Effector CD4-positive, alpha-beta T cell (primary cell): ENCODE results near the gene TGFBR3.
"Not testable (repeated sequence)": the region's sequence is repeated elsewhere in the genome, so short reads cannot be mapped to it uniquely, and the experiment has no call there.

Source experiments
- DNase-seq: peaks from one replicate; pipeline ENCODE4 v3.0.0-alpha.2; 2020

The TGFBR3 gene

GRCh38 chr1:91846007-91846638 lies 39.8 kb downstream of the TGFBR3 start:
- DNase-seq: no peak

DNA sequence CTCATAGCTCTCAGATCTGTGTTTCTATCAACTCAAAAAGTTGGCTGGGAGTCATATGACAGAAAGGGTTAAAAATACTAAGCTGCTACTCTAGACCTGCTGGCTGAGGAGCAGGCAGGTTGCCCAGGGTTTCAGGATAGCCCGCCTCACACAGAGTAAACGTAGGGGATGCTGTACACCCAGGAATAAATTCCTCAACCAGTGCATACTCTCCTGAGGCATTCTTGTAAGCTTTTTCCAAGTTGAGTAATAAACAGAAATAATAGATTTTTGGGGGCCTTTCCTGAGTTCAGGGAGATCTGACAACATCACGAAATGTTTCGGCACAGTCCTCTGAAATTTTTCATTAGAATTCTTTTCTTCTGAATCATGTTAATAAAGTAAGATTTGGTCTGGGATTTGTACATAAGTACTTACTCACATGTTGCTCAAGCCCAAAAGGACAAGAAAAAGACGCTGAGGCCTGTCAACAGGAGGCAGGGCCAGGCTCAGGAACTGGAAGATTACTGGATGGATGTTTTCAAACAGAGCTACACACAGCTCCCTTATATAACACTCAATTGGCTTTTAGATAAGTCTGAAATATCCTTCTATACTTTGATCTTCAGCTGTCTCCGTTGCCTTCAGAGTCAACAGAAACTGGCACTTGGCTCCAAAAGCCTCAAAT lies 41.0 kb downstream of the TGFBR3 start:
- DNase-seq: no peak

- no peak for DNase-seq
Observed at GRCh38 chr1:91843843-91844242, 42.1 kb downstream of the TGFBR3 start.

GRCh38 chr1:91842563-91842962 lies 43.4 kb downstream of the TGFBR3 start:
- DNase-seq: no peak

- DNase-seq: no peak
Observed at GRCh38 chr1:91842056-91842455, 43.9 kb downstream of the TGFBR3 start.

DNA sequence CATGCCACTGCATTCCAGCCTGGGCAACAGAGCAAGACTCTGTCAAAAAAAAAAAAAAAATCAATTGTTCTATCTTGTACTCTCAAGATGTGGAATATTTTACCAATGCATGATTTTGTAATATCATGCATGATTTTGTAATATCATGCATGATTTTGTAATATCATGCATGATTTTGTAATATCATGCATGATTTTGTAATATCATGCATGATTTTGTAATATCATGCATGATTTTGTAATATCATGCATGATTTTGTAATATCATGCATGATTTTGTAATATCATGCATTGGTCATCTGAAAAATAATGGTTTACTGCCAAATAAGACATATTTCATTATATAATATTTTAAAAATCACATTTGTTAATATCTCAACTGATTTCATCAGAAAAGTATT lies 45.7 kb downstream of the TGFBR3 start:
- DNase-seq: not testable (repeated sequence)

GRCh38 chr1:91836331-91837040 lies 49.5 kb downstream of the TGFBR3 start:
- DNase-seq: no peak

GRCh38 chr1:91835087-91835521 lies 50.8 kb downstream of the TGFBR3 start:
- DNase-seq: no peak

DNA sequence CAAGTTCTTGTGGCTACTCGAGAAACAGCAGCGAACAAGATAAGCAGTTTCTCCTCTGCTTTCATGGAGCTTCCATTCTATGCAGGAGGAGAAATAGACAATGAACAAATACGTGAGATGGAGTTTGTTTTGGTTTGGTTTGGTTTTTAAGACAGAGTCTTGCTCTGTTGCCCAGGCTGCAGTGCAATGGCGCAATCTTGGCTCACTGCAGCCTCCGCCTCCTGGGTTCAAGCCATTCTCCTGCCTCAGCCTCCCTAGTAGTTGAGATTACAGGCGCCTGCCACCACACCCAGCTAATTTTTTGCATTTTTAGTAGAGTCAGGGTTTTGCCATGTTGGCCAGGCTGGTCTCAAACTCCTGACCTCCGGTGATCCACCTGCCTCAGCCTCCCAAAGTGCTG lies 51.4 kb downstream of the TGFBR3 start:
- DNase-seq: not testable (repeated sequence)

GRCh38 chr1:91833946-91834345 lies 52.0 kb downstream of the TGFBR3 start:
- no peak for DNase-seq

DNA sequence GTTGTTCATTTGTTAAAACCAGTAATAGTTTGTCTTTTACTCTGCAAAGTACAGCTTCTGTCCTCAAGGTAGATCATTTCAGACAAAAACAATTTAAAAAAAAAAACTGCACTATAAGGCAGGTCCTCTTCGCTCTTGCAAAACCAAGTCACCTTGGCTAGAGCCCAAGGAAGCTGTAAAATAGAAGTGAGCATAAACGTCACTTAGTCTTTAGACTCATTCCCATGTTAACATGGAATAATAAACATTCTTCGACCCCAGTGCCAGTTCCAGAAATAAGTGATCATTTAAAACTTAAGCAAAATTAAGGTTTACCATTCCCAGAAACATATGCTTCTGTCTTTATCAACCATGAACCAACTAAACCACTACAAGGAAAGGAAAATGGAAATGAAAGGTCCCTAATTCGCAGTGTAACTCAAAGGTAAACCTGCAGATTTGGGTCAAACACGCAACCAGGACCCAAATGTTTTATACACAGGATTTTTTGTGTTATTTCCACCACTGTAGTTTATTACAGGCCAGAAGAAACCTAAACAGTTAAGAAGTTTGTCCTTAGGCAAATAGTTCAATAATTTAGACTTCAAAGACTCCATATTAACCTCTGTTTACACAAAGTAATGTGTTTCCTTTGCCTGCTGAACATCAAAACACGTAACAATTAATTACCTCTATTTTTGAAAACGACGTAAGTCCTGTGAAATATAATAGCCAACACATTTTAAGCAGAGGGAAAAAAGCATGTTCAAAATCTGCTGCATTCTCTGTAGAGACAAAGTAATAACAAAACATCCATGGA lies 54.6 kb downstream of the TGFBR3 start:
- DNase-seq: no peak

GRCh38 chr1:91830242-91831131 lies 55.5 kb downstream of the TGFBR3 start:
- DNase-seq: no peak

DNA sequence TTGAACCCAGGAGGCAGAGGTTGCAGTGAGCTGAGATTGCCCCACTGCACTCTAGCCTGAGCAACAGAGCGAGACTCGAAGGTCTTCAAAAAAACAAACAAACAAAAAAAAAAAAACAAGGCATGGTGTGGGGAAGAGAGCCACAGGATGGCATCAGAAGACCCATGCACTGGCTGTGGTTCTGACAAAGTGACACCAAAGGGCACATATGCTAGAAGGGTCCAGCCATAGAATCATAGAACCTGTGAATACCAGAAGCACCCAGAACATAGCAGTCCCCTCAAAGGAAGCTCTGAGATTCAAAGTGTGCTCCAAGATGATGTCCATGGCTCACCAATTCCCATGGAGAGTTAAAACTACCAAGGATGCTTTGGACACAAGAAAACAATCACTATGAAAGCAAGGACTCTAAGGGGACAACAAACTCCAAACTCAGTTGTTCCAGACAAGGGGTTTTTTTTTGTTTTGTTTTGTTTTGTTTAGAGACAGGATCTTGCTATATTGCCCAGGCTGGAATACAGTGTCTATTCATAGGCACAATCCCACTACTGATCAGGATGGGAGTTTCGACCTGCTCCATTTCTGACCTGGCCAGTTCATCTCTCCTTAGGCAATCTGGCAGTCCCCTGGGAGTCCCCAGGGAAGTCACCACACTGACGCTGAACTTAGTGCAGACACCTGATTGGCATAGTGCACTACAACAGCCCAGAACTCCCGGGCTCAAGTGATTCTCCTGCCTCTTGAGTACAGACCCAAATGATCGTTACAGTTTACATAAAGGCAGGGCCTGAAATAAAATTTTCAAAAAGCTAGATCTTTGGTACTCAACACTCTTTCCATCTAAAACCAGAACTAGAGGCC lies 56.4 kb downstream of the TGFBR3 start:
- no peak for DNase-seq

DNA sequence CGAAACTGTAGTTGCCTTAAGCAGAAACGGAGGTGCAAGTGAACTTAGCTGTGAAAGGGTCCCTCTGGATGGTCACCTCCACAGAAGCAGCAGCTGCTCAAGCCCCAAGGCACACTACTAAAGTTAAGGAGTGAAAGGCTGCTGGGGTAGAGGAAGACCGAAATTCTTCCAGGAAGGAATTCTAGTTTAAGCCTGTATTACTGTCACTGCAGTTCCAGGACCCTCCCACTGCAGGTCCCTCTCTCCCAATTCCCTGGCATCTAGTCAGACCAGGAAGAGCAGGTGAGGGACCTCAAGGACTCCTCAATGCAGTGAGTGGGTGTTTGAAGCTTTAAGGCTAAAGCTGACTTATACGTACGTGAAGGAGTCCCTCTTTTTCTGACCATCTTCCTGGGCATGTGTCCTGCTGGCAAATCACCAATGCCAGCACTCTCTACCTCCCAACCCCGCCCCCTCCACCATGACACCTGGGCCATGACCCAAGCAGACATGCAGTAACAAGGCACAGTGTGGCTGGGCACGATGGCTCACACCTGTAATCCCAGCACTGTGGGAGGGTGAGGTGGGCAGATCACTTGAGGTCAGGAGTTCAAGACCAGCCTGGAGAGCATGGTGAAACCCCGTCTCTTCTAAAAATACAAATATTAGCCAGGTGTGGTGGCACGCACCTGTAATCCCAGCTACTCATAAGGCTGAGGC lies 57.2 kb downstream of the TGFBR3 start:
- no peak for DNase-seq

DNA sequence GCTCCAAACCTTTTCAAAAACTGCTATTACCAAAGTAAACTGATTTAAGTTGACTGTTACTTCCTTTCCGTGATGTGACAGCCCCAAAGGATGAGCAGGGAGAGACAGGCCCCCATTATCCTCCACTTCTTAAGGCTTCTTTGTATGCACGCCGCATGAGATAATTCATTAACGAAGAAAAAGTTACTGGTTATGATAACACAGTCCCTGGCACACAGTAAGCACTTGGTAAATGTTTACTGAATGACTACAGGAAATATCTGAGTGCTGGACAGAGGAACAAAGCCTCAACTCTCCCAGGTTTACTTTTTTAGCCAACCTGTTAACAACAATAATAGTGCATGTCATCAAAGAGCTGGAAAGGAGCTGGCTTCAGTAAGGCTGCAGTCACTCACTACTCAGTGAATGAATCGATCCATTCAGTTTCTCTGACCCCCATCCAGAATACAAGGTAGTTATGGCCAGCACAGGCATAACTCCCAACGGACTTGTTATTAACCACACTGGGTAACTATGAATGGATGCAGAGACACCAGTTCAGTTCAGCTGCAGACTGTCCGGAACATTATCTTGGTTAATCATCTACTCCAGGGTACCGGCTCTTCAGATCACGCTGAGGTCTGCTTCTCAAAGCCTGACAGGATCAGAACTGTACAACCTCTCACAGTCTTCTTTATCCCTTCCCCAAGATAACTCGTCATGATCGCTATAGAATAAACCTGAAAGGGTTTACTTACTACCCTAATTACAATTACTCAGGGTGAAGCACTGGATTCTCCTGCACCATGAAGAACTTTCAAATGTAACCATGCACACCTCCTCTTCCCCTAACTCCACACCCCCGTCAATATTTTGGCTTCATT lies 58.3 kb downstream of the TGFBR3 start:
- DNase-seq: no peak

DNA sequence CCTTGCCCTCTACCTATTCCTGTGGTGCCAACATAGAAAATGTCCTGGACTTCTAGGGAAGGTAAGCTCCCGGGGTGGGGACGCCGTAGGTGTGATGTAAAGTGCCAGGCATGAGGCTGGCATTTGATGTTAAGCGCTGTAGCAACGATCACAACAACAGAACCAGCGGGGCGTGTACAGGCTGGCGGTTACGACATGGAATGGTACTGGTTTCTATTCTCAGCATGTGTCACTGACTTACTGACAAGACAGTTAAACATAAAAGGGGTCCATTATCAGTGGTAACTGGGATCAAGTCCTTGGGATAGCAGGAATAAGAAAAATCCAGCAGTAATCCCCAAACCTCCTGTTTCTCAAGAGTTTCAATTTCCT lies 58.9 kb downstream of the TGFBR3 start:
- DNase-seq: no peak

DNA sequence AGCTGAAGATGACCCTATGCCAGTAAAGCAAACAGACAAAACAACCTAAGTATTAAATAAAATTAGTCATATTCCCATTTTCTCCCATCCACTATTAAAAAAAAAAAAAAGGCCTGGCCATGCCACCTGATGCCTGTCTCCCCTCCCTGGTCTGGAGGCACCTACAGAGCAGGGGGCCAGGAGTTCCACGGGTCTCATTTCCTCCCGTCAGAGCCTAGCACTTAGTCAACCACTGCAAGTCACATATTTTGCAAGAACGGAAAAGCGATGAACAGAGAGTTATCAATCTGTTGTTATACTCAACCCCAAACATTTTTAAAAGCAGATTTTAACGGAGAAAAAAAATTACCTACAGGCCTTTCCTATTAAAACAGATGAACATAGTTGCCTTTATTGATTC lies 59.3 kb downstream of the TGFBR3 start:
- DNase-seq: no peak

GRCh38 chr1:91826248-91826647 lies 59.7 kb downstream of the TGFBR3 start:
- DNase-seq: no peak

GRCh38 chr1:91821126-91821868 lies 64.7 kb downstream of the TGFBR3 start:
- DNase-seq: no peak
